Endothelial cell (in vitro differentiated cells): Measurements from ENCODE around the gene PIK3R1. TPM values are rescaled to one million over a fixed set of nuclear protein-coding genes. Genes with fewer than 3 reads are reported as not detected.

Experiments
- DNase-seq: peaks from one replicate; pipeline ENCODE4 v3.0.0; 2021; ENCODE audit warnings: low spot score
- H3K27ac Mint-ChIP-seq: one replicate; pipeline ENCODE4 v1.8.0; 2021; ENCODE audit warnings: mixed read lengths, inconsistent platforms; ENCODE audit not compliant: unreplicated experiment
- H3K27me3 Mint-ChIP-seq: one replicate; pipeline ENCODE4 v1.8.0; 2021; ENCODE audit warnings: mild to moderate bottlenecking, moderate library complexity, mixed read lengths, inconsistent platforms; ENCODE audit not compliant: unreplicated experiment
- H3K36me3 Mint-ChIP-seq: one replicate; pipeline ENCODE4 v1.8.0; 2021; ENCODE audit warnings: mild to moderate bottlenecking, low read depth, mixed read lengths, inconsistent platforms; ENCODE audit not compliant: unreplicated experiment
- H3K4me1 Mint-ChIP-seq: one replicate; pipeline ENCODE4 v1.8.0; 2021; ENCODE audit warnings: mild to moderate bottlenecking, mixed read lengths, inconsistent platforms; ENCODE audit not compliant: unreplicated experiment
- H3K4me3 Mint-ChIP-seq: one replicate; pipeline ENCODE4 v1.8.0; 2021; ENCODE audit warnings: mild to moderate bottlenecking, mixed read lengths, inconsistent platforms; ENCODE audit not compliant: unreplicated experiment
- H3K9me3 Mint-ChIP-seq: one replicate; pipeline ENCODE4 v1.8.0; 2021; ENCODE audit warnings: mixed read lengths, inconsistent platforms; ENCODE audit not compliant: unreplicated experiment
- CTCF ChIP-seq: fragments of 200-600 bp; sonication (generic); IDR thresholded peaks from one replicate; pipeline ENCODE4 v1.5.0; 2021; ENCODE audit warnings: antibody characterized with exemption; ENCODE audit not compliant: unreplicated experiment
- total RNA-seq: library from RNA; stranded (reverse); fragmentation: NEBNext Ultra II Directional; extraction: Animal tissue kit (Norgen Biotek cat#: 25700); gene quantifications from one replicate; pipeline ENCODE4 v1.2.1, GENCODE V29; 2021; ENCODE audit not compliant: unreplicated experiment

PIK3R1 gene
- total RNA-seq, 1 donor from 2014 or later = 37.1 TPM

GRCh38 chr5:68257210-68257609 is 41.7 kb downstream of the PIK3R1 start:
- no peak overlapping the region for H3K27ac Mint-ChIP-seq
- TF ChIP-seq CTCF = no peak
- no peak overlapping the region for H3K4me3 Mint-ChIP-seq
- H3K4me1 Mint-ChIP-seq = peaks cover 10% of the 10 kb centered on the region
- DNase-seq = no peak
- no peaks in the 10 kb centered on the region for H3K9me3 Mint-ChIP-seq
- H3K27me3 Mint-ChIP-seq = no peaks in the 10 kb centered on the region
- no peaks in the 10 kb centered on the region for H3K36me3 Mint-ChIP-seq

GRCh38 chr5:68258531-68258930 is 43.0 kb downstream of the PIK3R1 start:
- TF ChIP-seq CTCF = no peak
- H3K36me3 Mint-ChIP-seq = no peaks in the 10 kb centered on the region
- H3K4me3 Mint-ChIP-seq = no peak overlapping the region
- no peaks in the 10 kb centered on the region for H3K9me3 Mint-ChIP-seq
- H3K4me1 Mint-ChIP-seq = peaks cover 3% of the 10 kb centered on the region
- no peak overlapping the region for H3K27ac Mint-ChIP-seq
- no peaks in the 10 kb centered on the region for H3K27me3 Mint-ChIP-seq
- DNase-seq = no peak

GRCh38 chr5:68259700-68260099 is 44.1 kb downstream of the PIK3R1 start:
- Mint-ChIP-seq H3K9me3 (no peaks in the 10 kb centered on the region), H3K27ac (no peak overlapping the region), H3K27me3 (no peaks in the 10 kb centered on the region), H3K4me3 (no peak overlapping the region), H3K4me1 (peaks cover 3% of the 10 kb centered on the region), H3K36me3 (no peaks in the 10 kb centered on the region)
- no peak for TF ChIP-seq CTCF
- no peak for DNase-seq

GRCh38 chr5:68260467-68260866 is 44.9 kb downstream of the PIK3R1 start:
- no peak for DNase-seq
- H3K4me1 Mint-ChIP-seq = peaks cover under 1% of the 10 kb centered on the region
- H3K9me3 Mint-ChIP-seq = no peaks in the 10 kb centered on the region
- H3K27ac Mint-ChIP-seq = no peak overlapping the region
- H3K4me3 Mint-ChIP-seq = no peak overlapping the region
- no peak for TF ChIP-seq CTCF
- no peaks in the 10 kb centered on the region for H3K36me3 Mint-ChIP-seq
- no peaks in the 10 kb centered on the region for H3K27me3 Mint-ChIP-seq

- DNase-seq = no peak
- Mint-ChIP-seq H3K27me3 (no peaks in the 10 kb centered on the region), H3K36me3 (no peaks in the 10 kb centered on the region), H3K4me3 (no peak overlapping the region), H3K9me3 (no peaks in the 10 kb centered on the region), H3K4me1 (no peaks in the 10 kb centered on the region), H3K27ac (no peak overlapping the region)
- no peak for TF ChIP-seq CTCF
These were observed 45.6 kb downstream of the PIK3R1 start for GRCh38 chr5:68261169-68261568.
